K562 (cell line): Measurements from ENCODE around the gene RAD23B. TPM values are rescaled to one million over a fixed set of nuclear protein-coding genes. Genes with fewer than 3 reads are reported as not detected.

Experiments
- CCNT2 ChIP-seq: IDR thresholded peaks from 2 replicates; pipeline ENCODE4 v1.6.1; 2011; ENCODE audit warnings: borderline replicate concordance, low read depth, mild to moderate bottlenecking, moderate library complexity, mixed read lengths, low read length; ENCODE audit not compliant: insufficient read length; ENCODE audit errors: extremely low read depth
- DDX20 ChIP-seq: fragments of 450-650 bp; IDR thresholded peaks from 2 replicates; pipeline ENCODE4 v1.6.1; 2016; ENCODE audit warnings: missing genetic modification characterization, low read depth, mild to moderate bottlenecking, missing compliant biosample characterization, moderate library complexity
- DNMT1 ChIP-seq: fragments of 450-650 bp; IDR thresholded peaks from 2 replicates; pipeline ENCODE4 v1.6.1; 2016; ENCODE audit warnings: antibody characterized with exemption, mild to moderate bottlenecking
- ETV6 ChIP-seq, 3 experiments: fragments of 150-350 bp in 1 of 3; sonication (generic) in 1 of 3; formaldehyde crosslinking in 1 of 3; IDR thresholded peaks; 2 replicates each; pipeline versions ENCODE4 v1.6.1 to v1.8.0; 2014 to 2022; ENCODE audit warnings: borderline replicate concordance in 2 of 3, low read depth in 2 of 3, antibody characterized with exemption in 1 of 3, low read length in 1 of 3, mild to moderate bottlenecking in 1 of 3, missing genetic modification reagents in 1 of 3
- FOSL1 ChIP-seq: fragments of 200-800 bp; sonication (Bioruptor generic); conservative IDR thresholded peaks from 2 replicates; pipeline ENCODE4 v1.6.1; 2016; ENCODE audit warnings: missing genetic modification characterization, missing compliant biosample characterization
- HEY1 ChIP-seq: fragments of 250-450 bp; sonication (Bioruptor Pico); IDR thresholded peaks from 2 replicates; pipeline ENCODE4 v1.5.0; 2020; ENCODE audit warnings: mild to moderate bottlenecking, moderate library complexity, borderline replicate concordance
- HMG20A ChIP-seq: fragments of 450-650 bp; formaldehyde crosslinking; conservative IDR thresholded peaks from 2 replicates; pipeline ENCODE4 v1.4.0; 2020; ENCODE audit warnings: mild to moderate bottlenecking, mixed read lengths
- POLR2AphosphoS5 ChIP-seq: IDR thresholded peaks from 2 replicates; pipeline ENCODE4 v1.6.1; 2011; ENCODE audit warnings: mild to moderate bottlenecking, low read depth, low read length, moderate library complexity; ENCODE audit not compliant: control insufficient read depth, insufficient read depth
- PYGO2 ChIP-seq: fragments of 450-650 bp; IDR thresholded peaks from 2 replicates; pipeline ENCODE4 v1.6.1; 2016; ENCODE audit warnings: mild to moderate bottlenecking, missing genetic modification characterization, moderate library complexity, missing compliant biosample characterization
- TGIF2 ChIP-seq: sonication (generic); formaldehyde crosslinking; IDR thresholded peaks from 2 replicates; pipeline ENCODE4 v1.8.1; 2022; ENCODE audit warnings: mild to moderate bottlenecking, missing genetic modification reagents, moderate library complexity
- ZNF253 ChIP-seq: fragments of 250-450 bp; sonication (Bioruptor Pico); conservative IDR thresholded peaks from 2 replicates; pipeline ENCODE4 v1.6.1; 2021; ENCODE audit warnings: mild to moderate bottlenecking
- ZNF699 ChIP-seq: fragments of 250-450 bp; sonication (Bioruptor Pico); IDR thresholded peaks from 2 replicates; pipeline ENCODE4 v1.8.0; 2021; ENCODE audit warnings: mild to moderate bottlenecking, moderate library complexity; ENCODE audit not compliant: insufficient replicate concordance
- polyA plus RNA-seq, 8 experiments: library from polyadenylated mRNA; depleted of rRNA in 4 of 8; stranded (reverse) in 5 of 8; unstranded in 3 of 8; fragments of >200 nt; fragmentation: Nextera tagmentation in 2 of 8; fragmentation: Illumina TruSeq in 1 of 8; extraction: Ambion mirVana in 2 of 8; extraction: Trizol in 1 of 8; gene quantifications; 2 replicates each; pipeline versions ENCODE4 v1.2.1 to v1.2.3, GENCODE V29; 2011 to 2014; ENCODE audit warnings: inconsistent platforms in 1 of 8, missing spikeins in 1 of 8
- total RNA-seq, 7 experiments: library from RNA; depleted of rRNA in 6 of 7; stranded (reverse); fragments of >200 nt in 6 of 7; fragmentation: Illumina TruSeq in 2 of 7; extraction: Trizol in 2 of 7; gene quantifications; 2 replicates each; pipeline versions ENCODE4 v1.2.1 to v1.2.3, GENCODE V29; 2011 to 2021; ENCODE audit warnings: low replicate concordance in 1 of 7
- TF ChIP-seq, protein P1 (sequence below): sonication (generic); formaldehyde crosslinking; IDR thresholded peaks from 2 replicates; pipeline ENCODE4 v1.9.0; 2022; ENCODE audit warnings: mild to moderate bottlenecking, missing genetic modification reagents
- TF ChIP-seq, protein P2 (sequence below), 2 experiments: fragments of 450-650 bp; IDR thresholded peaks; 2 replicates each; pipeline ENCODE4 v1.6.1; 2016; ENCODE audit warnings: mild to moderate bottlenecking in 2 of 2, borderline replicate concordance in 1 of 2, low read depth in 1 of 2, moderate library complexity in 1 of 2
- TF ChIP-seq, protein P3 (sequence below): fragments of 450-650 bp; IDR thresholded peaks from 2 replicates; pipeline ENCODE4 v1.6.1; 2016; ENCODE audit warnings: missing biosample characterization, missing genetic modification characterization

Gene RAD23B
- total and polyA plus RNA-seq, 9 of the 15 experiments (the other 6 are each of a cell fraction or from before 2014, with no cell fraction given): 14.5 to 184 (median 114) TPM

DNA sequence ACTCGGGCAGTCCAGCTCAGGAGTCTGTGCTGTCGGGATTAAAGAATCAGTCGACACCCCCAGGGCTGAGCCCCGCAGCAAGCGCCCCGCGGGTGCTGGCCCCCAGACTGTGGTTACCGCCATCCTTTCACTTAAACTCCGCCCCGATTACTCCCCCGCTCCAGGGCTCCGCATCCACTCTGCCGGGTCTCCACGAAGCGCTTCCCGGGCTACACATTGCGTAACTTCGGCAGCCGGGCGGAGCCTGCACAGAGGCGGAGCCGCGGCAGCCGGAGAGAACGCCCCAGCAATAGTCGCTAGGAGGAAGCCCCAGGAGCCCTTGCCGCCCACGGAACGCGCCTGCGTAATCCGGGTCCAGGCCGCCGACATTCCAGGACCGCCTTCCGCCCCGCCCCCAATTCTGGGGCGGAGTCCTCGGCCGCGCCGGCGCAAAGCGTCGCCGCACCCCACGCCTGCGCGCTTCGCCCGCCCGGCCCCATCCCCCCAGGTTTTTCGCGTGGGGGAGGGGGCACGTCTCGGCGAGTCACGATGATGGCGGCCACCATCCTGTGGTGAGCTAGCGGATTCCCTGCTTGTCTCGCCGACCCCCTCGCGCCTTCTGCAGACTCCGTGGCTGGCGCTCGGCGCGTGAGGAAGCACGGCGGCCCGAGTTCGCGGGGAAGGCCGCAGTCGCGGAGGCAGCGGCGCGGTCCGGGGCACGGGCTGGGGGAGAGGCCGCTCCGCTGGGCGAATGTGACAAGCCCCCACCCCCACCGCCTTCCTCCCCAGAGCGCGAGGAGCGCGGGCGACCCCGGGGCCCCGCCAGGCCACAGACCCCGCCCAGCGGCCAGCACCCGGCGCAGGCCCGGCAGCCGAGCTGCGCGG is at the start of gene RAD23B (continued):
- TF ChIP-seq, protein P1, sequence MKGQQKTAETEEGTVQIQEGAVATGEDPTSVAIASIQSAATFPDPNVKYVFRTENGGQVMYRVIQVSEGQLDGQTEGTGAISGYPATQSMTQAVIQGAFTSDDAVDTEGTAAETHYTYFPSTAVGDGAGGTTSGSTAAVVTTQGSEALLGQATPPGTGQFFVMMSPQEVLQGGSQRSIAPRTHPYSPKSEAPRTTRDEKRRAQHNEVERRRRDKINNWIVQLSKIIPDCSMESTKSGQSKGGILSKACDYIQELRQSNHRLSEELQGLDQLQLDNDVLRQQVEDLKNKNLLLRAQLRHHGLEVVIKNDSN: peak; percentile 17; the same call in 1 of the 2 replicates
- TF ChIP-seq, protein P2, sequence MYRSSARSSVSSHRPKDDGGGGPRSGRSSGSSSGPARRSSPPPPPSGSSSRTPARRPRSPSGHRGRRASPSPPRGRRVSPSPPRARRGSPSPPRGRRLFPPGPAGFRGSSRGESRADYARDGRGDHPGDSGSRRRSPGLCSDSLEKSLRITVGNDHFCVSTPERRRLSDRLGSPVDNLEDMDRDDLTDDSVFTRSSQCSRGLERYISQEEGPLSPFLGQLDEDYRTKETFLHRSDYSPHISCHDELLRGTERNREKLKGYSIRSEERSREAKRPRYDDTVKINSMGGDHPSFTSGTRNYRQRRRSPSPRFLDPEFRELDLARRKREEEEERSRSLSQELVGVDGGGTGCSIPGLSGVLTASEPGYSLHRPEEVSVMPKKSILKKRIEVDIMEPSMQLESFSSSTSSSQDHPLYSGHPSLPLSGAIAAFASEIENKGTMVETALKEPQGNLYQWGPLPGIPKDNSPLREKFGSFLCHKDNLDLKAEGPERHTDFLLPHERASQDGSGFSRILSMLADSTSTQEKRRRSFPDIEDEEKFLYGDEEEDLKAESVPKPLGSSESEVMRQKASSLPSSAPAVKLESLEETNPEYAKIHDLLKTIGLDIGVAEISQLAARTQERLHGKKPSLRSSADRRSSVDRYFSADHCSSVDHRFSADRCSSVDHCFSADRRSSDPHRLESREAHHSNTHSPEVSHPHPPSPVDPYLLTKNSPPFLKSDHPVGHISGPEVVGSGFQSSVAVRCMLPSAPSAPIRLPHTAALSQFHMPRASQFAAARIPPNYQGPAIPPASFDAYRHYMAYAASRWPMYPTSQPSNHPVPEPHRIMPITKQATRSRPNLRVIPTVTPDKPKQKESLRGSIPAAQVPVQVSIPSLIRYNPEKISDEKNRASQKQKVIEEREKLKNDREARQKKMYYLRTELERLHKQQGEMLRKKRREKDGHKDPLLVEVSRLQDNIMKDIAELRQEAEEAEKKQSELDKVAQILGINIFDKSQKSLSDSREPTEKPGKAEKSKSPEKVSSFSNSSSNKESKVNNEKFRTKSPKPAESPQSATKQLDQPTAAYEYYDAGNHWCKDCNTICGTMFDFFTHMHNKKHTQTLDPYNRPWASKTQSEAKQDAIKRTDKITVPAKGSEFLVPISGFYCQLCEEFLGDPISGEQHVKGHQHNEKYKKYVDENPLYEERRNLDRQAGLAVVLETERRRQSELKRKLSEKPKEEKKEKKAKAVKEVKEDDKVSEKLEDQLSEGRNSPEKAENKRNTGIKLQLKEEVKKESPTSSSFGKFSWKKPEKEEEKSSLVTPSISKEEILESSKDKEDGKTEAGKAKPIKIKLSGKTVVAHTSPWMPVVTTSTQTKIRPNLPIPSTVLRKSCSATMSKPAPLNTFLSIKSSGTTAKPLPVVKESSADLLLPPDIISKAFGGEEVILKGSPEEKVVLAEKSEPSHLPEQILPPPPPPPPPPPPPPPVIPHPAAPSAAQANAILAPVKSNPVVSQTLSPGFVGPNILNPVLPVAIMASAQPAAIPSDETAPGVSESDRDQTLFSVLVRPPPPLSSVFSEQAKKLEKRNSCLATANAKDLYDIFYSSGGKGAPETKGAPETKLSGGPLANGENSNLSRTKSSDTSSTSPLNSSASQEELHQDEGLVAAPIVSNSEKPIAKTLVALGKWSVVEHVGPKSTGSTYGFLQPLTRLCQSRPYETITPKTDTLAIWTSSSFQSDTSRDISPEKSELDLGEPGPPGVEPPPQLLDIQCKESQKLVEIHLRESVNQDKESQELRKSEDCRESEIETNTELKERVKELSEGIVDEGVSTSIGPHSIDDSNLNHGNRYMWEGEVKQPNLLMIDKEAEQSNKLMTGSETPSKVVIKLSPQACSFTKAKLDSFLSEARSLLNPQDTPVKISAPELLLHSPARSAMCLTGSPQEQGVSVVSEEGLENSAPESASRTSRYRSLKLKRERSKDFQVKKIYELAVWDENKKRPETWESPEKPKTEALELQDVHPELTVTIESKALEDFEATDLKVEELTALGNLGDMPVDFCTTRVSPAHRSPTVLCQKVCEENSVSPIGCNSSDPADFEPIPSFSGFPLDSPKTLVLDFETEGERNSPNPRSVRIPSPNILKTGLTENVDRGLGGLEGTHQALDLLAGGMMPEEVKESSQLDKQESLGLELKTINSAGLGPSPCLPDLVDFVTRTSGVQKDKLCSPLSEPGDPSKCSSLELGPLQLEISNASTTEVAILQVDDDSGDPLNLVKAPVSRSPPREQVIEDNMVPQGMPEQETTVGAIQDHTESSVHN (IDR thresholded peaks at IDR 0.05; ENCODE audit: borderline replicate concordance in 1 of 2, low read depth in 1 of 2): no peak
- TF ChIP-seq HMG20A (CRISPR knock-in tag): no peak
- peak; percentile 77 for TF ChIP-seq CCNT2
- TF ChIP-seq DDX20: no peak
- TF ChIP-seq, protein P3, sequence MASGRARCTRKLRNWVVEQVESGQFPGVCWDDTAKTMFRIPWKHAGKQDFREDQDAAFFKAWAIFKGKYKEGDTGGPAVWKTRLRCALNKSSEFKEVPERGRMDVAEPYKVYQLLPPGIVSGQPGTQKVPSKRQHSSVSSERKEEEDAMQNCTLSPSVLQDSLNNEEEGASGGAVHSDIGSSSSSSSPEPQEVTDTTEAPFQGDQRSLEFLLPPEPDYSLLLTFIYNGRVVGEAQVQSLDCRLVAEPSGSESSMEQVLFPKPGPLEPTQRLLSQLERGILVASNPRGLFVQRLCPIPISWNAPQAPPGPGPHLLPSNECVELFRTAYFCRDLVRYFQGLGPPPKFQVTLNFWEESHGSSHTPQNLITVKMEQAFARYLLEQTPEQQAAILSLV (tag): peak; percentile 94
- no peak for TF ChIP-seq TGIF2 (CRISPR knock-in tag)
- no peak for TF ChIP-seq ZNF699 (CRISPR knock-in tag)
- TF ChIP-seq FOSL1: 0 out of 2 replicates have a peak, but pooled peaks have one; percentile 9
- no peak for TF ChIP-seq ETV6 (IDR thresholded peaks at IDR 0.05; ENCODE audit: borderline replicate concordance in 1 of 2, low read depth in 2 of 2, low read length in 1 of 2)
- 0 out of 2 replicates have a peak, but pooled peaks have one; percentile 55 for TF ChIP-seq ETV6 (CRISPR knock-in tag; IDR thresholded peaks at IDR 0.05; ENCODE audit: borderline replicate concordance)
- TF ChIP-seq DNMT1: no peak
- no peak for TF ChIP-seq HEY1
- no peak for TF ChIP-seq PYGO2 (tag)
- TF ChIP-seq POLR2AphosphoS5: peak; percentile 52; the same call in 1 of the 2 replicates
- TF ChIP-seq ZNF253 (CRISPR knock-in tag): no peak
